Endothelial cell of umbilical vein (primary cell): ENCODE results near the gene NTN3. TPM values are rescaled to one million over a fixed set of nuclear protein-coding genes. Genes with fewer than 3 reads are reported as not detected.

ENCODE experiments used
- BruUV-seq: library from RNA; stranded (reverse); fragments of 400-500 nt; replicated peaks from 2 replicates; lab custom pipeline; 2021; lab: Mats Ljungman, UMichigan
- CTCF ChIA-PET: fragments of 300-600, 350-600 bp; sonication (Branson Sonifier 250); formaldehyde crosslinking; loops from one replicate; lab custom pipeline; 2021; ENCODE audit warnings: antibody characterized with exemption, inconsistent platforms; lab: Charles Lee
- POLR2A ChIA-PET: fragments of 300-600, 350-600 bp; sonication (Branson Sonifier 250); formaldehyde crosslinking; loops from one replicate; lab custom pipeline; 2021; ENCODE audit warnings: antibody characterized with exemption, inconsistent platforms; lab: Charles Lee
- DNase-seq: peaks from one replicate; pipeline ENCODE4 v3.0.0-alpha.2; 2011; ENCODE audit warnings: low read depth, low spot score
- FAIRE-seq: peaks from 2 replicates; lab custom pipeline; 2011; peaks lifted over from hg19 to GRCh38; lab: Jason Lieb, UNC
- H2AFZ ChIP-seq: 2 replicates; pipeline ENCODE4 v1.6.0; 2012; ENCODE audit warnings: low read depth, low read length, control low read depth, inconsistent platforms
- H3K27ac ChIP-seq: 2 replicates; pipeline ENCODE4 v1.5.1; 2011; ENCODE audit warnings: low read depth, mild to moderate bottlenecking, control low read depth, low read length, moderate library complexity; ENCODE audit not compliant: insufficient read depth
- H3K27me3 ChIP-seq, 2 experiments: 2 replicates each; pipeline versions ENCODE4 v1.6.0 to v1.6.1; 2011; ENCODE audit warnings: low read length in 2 of 2, mixed read lengths in 1 of 2; ENCODE audit not compliant: control insufficient read depth in 2 of 2, insufficient read depth in 2 of 2
- H3K36me3 ChIP-seq, 2 experiments: 2 replicates in 1 of 2; 3 replicates in 1 of 2; pipeline ENCODE4 v1.5.1; 2011; ENCODE audit warnings: low read length in 2 of 2, mild to moderate bottlenecking in 1 of 2, moderate library complexity in 1 of 2; ENCODE audit not compliant: control insufficient read depth in 2 of 2, insufficient read depth in 2 of 2; ENCODE audit errors: extremely low read depth in 1 of 2
- H3K4me1 ChIP-seq: 3 replicates; pipeline ENCODE4 v1.5.1; 2011; ENCODE audit warnings: mild to moderate bottlenecking, low read length; ENCODE audit not compliant: control insufficient read depth, insufficient read depth; ENCODE audit errors: extremely low read depth
- H3K4me2 ChIP-seq: 2 replicates; pipeline ENCODE4 v1.6.1; 2011; ENCODE audit warnings: low read length, control low read depth, mixed read lengths; ENCODE audit not compliant: insufficient read depth
- H3K4me3 ChIP-seq, 3 experiments: fragments of 200-600 bp in 1 of 3; sonication (generic), shearing (Covaris generic) in 1 of 3; replicated peaks in 1 of 3; 2 replicates each; pipeline ENCODE4 v1.5.1; 2011 to 2016; ENCODE audit warnings: control low read depth in 3 of 3, low read length in 3 of 3, mild to moderate bottlenecking in 2 of 3, inconsistent platforms in 1 of 3, low read depth in 1 of 3, moderate library complexity in 1 of 3; ENCODE audit not compliant: insufficient read depth in 1 of 3
- H3K79me2 ChIP-seq: 2 replicates; pipeline ENCODE4 v1.6.0; 2012; ENCODE audit warnings: low read length, inconsistent platforms; ENCODE audit not compliant: control insufficient read depth, insufficient read depth
- H3K9ac ChIP-seq: replicated peaks from 2 replicates; pipeline ENCODE3; 2011; ENCODE audit warnings: low read length, control low read depth; ENCODE audit not compliant: insufficient read depth; ENCODE audit errors: extremely low read depth
- H3K9me1 ChIP-seq: replicated peaks from 3 replicates; pipeline ENCODE4 v1.6.0; 2011; ENCODE audit warnings: mild to moderate bottlenecking, low read length; ENCODE audit not compliant: control insufficient read depth, insufficient read depth; ENCODE audit errors: extremely low read depth
- H3K9me3 ChIP-seq: replicated peaks from 2 replicates; pipeline ENCODE4 v1.5.1; 2012; ENCODE audit warnings: low read length, inconsistent platforms; ENCODE audit not compliant: control insufficient read depth, insufficient read depth
- H4K20me1 ChIP-seq: replicated peaks from 2 replicates; pipeline ENCODE3; 2011; ENCODE audit warnings: mild to moderate bottlenecking, low read length; ENCODE audit not compliant: control insufficient read depth, insufficient read depth; ENCODE audit errors: extremely low read depth
- CTCF ChIP-seq, 2 donors: IDR thresholded peaks; 1 replicate in 1 of 2; 2 replicates in 1 of 2; pipeline ENCODE4 v1.5.1; 2011; ENCODE audit warnings: low read length in 2 of 2, mild to moderate bottlenecking in 2 of 2, moderate library complexity in 2 of 2, control low read depth in 1 of 2, inconsistent platforms in 1 of 2, low read depth in 1 of 2; ENCODE audit not compliant: insufficient read depth in 1 of 2; ENCODE audit errors: extremely low read depth in 1 of 2
- EZH2 ChIP-seq: IDR thresholded peaks from 2 replicates; pipeline ENCODE4 v1.6.1; 2012; ENCODE audit warnings: borderline replicate concordance, low read depth, mild to moderate bottlenecking, moderate library complexity, low read length, inconsistent platforms; ENCODE audit not compliant: severe bottlenecking
- FOS ChIP-seq: IDR thresholded peaks from 2 replicates; pipeline ENCODE4 v1.6.1; 2011; ENCODE audit warnings: mild to moderate bottlenecking, low read length, moderate library complexity, borderline replicate concordance; ENCODE audit not compliant: insufficient read depth
- GATA2 ChIP-seq: IDR thresholded peaks from 2 replicates; pipeline ENCODE4 v1.7.0; 2011; ENCODE audit warnings: low read depth, mild to moderate bottlenecking, moderate library complexity, mixed read lengths, low read length; ENCODE audit not compliant: insufficient read length, insufficient read depth
- JUN ChIP-seq: IDR thresholded peaks from 2 replicates; pipeline ENCODE4 v1.6.1; 2011; ENCODE audit warnings: borderline replicate concordance, low read depth; ENCODE audit not compliant: insufficient read length, insufficient read depth
- MAX ChIP-seq: IDR thresholded peaks from 2 replicates; pipeline ENCODE4 v1.6.1; 2011; ENCODE audit not compliant: insufficient read depth, insufficient read length
- MYC ChIP-seq: IDR thresholded peaks from one replicate; pipeline ENCODE4 v1.6.1; 2011; ENCODE audit warnings: mild to moderate bottlenecking, low read depth, low read length
- POLR2A ChIP-seq: IDR thresholded peaks from 2 replicates; pipeline ENCODE4 v1.6.1; 2012; ENCODE audit warnings: low read depth, mild to moderate bottlenecking, control low read depth, low read length
- POLR2AphosphoS5 ChIP-seq: IDR thresholded peaks from 2 replicates; pipeline ENCODE4 v1.6.1; 2012; ENCODE audit warnings: low read depth, mild to moderate bottlenecking, control low read depth, low read length, moderate library complexity; ENCODE audit not compliant: insufficient read depth
- dilution Hi-C: fragments of 300-500 bp; cut with MboI; formaldehyde crosslinking; loops from one replicate; pipeline ENCODE4 v1.15.0; 2019; ENCODE audit warnings: low sequenced_read_pairs; ENCODE audit not compliant: extremely low pct_ligation_motif_present
- intact Hi-C: fragments of 100-400 bp; cut with micrococcal nuclease; formaldehyde crosslinking; loops from one replicate; pipeline ENCODE4 v1.10.0; 2022
- polyA plus RNA-seq, 4 experiments: library from polyadenylated mRNA; depleted of rRNA in 3 of 4; stranded (reverse) in 3 of 4; unstranded in 1 of 4; fragments of >200 nt; gene quantifications; 2 replicates each; pipeline versions ENCODE4 v1.2.1 to v1.2.3, GENCODE V29; 2011 to 2012; ENCODE audit warnings: missing spikeins in 1 of 4
- total RNA-seq: library from RNA; stranded (reverse); gene quantifications from 2 replicates; pipeline ENCODE4 v1.2.3, GENCODE V29; 2021

The NTN3 gene
- total and polyA plus RNA-seq, 2 donors (not counting 3 experiments of a cell fraction or from before 2014, with no cell fraction given), result 0.15 TPM; not detected in 1

GRCh38 chr16:2481676-2482075 lies 10.6 kb downstream of the NTN3 start:
- ChIA-PET POLR2A (no interaction called here), CTCF (no interaction called here)
- no peaks in the 10 kb centered on the region for H3K9me3 ChIP-seq
- FAIRE-seq (no peak), DNase-seq (no peak)
- dilution Hi-C loops, result no loop called here
- H3K9ac ChIP-seq, result no peak overlapping the region
- no peaks in the 10 kb centered on the region for H3K4me1 ChIP-seq
- TF ChIP-seq POLR2AphosphoS5 (no peak), GATA2 (no peak), EZH2 (no peak), MAX (no peak), FOS (no peak), MYC (no peak), POLR2A (no peak), JUN (no peak), CTCF (IDR thresholded peaks at IDR 0.05; ENCODE audit: extremely low read depth in 1 of 2, insufficient read depth in 1 of 2, low read depth in 1 of 2, low read length in 2 of 2) (no peak)
- no TSS peak for BruUV-seq
- H3K27ac ChIP-seq, result no peak overlapping the region
- H3K4me3 ChIP-seq, result no peak overlapping the region
- no peaks in the 10 kb centered on the region for H4K20me1 ChIP-seq
- H3K9me1 ChIP-seq, result no peaks in the 10 kb centered on the region
- intact Hi-C loops, result no loop called here
- no peak overlapping the region for H3K4me2 ChIP-seq
- no peaks in the 10 kb centered on the region for H3K27me3 ChIP-seq
- H3K79me2 ChIP-seq, result peaks cover 3% of the 10 kb centered on the region
- H3K36me3 ChIP-seq, result no peaks in the 10 kb centered on the region
- no peak overlapping the region for H2AFZ ChIP-seq
